GM21390 (cell line): ENCODE results near the gene IL18.
"Not testable (repeated sequence)": the region's sequence is repeated elsewhere in the genome, so short reads cannot be mapped to it uniquely, and the experiment has no call there.

Source experiments
- ATAC-seq: cut with Tn5 transposase; IDR thresholded peaks from one replicate; pipeline ENCODE4 v1.9.1; 2021; ENCODE audit not compliant: unreplicated experiment

IL18 gene

DNA sequence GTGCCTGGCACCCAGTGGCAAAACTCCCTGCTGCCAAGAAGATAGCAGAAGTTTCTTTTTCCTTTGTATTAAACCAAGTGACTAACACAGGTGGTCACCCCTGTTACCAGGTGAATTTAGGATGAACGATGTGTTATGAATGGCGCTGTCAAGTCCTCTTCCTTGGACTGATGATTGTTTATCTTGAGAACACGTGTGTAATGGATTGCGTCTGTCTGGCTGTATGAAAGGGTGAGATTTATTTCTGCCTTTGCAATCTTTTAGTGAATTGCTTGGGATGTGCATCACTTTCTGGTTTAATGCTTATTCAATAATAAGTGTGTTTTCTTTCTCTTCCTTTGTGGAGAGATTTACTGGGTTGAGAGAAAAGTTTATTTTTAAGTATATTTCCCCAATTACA is 40.8 kb downstream of the IL18 start:
- ATAC-seq, result no peak

DNA sequence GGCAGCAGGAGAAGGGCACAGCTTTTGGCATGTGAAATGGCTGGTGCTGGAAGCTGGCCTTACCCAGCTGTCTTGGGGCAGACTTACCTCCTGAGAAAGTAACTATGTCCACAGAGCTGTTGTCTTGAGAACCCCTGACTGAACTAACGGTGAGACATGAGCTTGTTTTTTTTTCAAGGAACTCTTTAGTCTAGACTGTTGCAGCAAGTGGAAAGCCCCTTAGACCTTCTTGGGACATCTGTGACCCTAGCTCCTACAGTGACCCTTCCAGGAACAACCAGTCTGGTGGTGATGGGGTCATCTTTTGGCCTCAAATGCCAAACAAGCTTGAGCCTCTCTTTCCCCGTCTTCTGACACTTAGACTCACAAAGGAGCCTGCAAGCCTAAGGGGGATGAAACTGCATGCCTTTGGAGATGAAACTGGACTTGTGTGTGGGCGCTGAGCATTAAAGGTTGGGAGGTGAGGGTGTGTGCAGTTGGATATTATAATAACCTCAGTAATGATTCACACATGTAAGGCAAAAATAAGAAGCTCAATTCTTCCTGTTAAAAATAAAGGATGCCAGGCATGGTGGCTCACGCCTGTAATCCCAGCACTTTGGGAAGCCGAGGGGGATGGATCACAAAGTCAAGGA is 41.8 kb downstream of the IL18 start:
- ATAC-seq, result no peak

DNA sequence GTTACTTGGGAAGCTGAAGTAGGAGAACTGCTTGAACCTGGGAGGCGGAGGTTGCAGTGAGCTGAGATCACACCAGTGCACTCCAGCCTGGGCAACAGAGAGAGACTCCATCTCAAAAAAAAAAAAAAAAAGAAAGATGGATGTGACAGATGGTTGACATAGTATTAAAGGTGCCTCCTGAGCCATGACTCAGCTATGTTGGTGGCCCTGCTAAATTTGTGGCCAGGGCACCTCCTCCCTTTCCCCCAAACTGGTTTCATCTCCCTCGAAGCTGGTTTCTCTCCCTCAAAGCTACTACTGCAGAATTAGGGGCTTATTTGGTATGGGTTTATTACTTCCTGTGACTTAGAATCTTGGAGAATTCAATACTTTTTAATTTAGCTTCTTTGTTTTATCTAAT is 45.7 kb downstream of the IL18 start:
- no peak for ATAC-seq

DNA sequence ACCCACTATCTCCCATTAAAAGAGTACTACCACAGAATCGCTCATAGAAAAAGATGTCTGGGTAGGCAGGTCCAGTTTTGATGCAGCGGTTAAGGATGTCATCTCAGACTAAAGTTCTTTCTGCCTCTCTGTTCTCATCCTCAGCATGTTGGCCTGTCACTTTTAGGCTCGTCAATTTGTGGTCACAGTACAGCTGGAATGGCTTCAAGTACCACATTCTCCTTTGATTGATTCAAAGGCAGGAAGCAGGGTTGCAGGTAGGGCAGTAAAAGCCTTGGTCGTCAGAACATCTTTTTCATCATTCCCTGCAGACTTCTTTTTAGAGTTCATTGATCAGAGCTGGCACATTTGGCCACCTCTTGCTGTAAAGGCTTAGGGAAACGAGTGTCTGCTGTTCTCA is 48.5 kb downstream of the IL18 start:
- no peak for ATAC-seq

DNA sequence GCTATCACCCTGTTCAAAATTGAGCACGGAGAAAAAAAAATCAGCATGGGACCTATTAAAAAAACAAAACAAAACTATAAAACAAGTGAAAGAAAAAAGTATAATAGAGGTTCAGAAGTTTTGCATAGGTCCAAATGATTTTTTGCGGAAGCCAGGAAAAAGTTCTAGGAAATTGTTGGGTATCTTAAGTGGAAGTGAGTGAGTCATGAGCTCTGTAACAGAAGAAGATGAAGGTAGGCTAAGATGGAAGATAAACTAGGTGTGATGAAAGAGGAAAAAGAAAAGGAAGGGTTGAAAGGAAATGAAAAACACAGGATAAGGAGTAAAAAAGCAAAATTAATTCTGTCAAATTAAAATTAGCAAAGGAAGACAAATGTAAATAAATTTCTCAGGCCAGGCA is 49.4 kb downstream of the IL18 start:
- no peak for ATAC-seq

DNA sequence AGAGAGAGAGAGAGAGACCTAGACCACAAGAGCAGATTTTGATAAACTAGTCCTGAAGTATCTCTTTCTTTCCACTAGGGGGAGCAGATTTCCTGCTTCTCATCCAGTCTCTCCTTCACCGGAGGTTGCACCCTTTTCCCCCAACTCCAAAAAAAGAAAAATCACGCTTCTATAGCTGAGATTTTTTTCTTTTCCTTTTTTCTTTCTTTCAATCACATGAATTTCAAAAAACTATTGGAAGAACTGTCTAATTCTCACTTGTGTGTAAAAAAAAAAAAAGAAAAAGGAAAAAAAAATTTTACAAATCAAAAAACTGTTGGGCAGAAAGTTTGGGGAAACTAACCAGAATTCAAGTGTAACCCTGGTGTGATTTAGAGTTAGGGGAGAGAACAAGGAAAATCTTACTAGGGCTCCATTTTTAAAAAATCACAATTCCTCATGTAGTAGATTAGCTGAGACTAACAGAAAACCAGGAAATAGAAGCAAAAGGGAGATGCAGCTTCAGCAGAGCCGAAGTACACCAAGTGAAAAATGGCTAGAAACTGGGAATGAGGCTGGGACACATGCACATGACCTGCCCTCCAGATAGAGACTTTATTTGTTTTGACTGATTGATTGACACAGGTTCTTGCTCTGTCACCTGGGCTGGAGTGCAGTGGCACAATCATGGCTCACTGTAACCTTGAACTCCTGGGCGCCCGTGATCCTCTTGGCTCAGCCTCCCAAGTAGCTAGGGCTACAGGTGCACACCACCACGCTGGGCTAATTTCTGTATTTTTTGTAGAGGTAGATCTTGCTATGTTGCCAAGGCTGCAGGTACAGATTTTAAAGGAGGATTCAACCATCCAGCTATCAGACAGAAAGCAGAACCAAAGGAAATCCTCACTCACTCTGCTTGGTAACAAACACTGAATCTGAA is 50.1 kb downstream of the IL18 start:
- ATAC-seq, result no peak

DNA sequence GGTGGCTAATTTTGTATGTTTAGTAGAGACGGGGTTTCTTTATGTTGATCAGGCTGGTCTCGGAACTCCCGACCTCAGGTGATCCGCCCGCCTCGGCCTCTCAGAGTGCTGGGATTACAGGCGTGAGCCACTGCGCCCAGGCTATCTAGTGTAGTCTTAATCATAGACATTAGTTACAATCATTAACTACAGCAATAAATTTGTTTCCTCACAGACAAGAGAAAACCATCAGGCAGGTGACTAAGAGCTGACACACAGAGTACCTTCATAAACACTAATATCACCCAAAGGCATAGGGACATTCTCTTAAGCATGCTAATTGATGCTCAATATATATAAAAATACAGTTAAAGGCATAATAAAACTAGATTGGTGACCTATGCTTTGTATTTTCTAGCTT is 57.8 kb downstream of the IL18 start:
- ATAC-seq, result no peak

DNA sequence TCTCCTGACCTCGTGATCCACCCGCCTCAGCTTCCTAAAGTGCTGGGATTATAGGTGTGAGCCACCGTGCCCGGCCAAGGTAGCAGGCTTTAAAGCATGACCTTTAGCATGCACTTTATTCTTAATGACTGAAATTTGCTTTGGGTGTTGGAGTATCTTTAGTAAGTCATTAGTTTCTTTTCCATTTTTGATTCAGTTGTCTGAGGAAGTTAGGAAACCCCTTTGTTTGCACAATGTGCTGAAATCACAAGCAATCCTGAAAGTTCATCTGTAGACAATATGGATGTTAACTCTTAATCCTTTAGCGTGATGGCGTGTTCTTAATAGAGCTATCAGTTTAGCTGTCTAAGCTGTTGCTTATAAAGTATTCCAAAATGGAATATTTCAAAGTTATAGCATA is 60.4 kb downstream of the IL18 start:
- no peak for ATAC-seq

DNA sequence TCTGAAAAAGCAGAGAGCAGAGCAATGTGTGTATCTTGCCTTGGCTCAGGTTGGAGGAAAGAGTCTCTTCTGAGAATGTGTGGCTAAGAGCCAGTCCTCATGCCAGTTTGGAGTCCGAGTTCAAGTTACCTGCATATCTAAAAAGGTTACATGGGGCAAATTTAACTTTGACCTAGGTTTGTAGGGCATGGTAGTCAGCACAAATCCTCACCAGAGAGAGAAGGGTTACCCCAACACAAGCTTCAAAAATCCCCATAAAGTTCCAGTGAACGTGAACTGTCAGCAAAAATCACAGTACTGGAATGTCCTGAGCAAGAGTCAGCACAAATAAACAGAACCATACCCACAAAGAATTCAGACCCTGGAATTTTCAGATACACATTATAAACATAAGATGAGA is 63.4 kb downstream of the IL18 start:
- no peak for ATAC-seq

DNA sequence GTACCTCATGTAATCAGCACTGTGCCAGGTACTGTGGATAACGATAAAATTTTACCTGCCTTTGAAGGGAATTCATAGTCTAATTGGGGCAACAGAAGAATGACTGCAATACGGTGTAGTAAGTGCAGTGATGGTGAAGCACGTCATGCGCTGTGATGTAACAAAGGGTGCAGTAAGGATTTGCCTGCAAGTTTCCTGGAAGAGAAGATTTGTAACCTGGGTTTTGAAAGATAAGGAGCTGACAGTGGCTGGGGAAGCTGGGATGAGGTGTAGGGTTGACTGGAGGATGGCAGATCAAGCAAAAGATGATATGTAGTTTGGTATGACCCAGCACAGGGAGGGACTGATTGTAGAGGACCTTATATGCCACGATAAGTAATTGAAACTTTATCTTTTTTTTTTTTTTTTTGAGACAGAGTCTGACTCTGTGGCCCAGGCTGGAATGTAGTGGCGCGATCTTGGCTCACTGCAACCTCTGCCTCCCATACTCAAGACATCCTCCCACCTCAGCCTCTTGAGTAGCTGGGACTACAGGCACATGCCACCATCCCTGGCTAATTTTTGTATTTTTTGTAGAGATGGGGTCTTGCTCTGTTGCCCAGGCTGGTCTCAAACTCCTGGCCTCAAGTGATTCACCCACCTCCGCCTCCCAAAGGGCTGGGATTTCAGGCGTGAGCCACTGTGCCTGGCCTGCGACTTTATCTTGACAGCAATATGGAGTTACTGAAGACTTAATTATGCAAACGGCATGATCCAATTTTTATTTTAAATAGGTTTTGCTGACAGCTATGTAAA is 66.0 kb downstream of the IL18 start:
- ATAC-seq, result no peak

DNA sequence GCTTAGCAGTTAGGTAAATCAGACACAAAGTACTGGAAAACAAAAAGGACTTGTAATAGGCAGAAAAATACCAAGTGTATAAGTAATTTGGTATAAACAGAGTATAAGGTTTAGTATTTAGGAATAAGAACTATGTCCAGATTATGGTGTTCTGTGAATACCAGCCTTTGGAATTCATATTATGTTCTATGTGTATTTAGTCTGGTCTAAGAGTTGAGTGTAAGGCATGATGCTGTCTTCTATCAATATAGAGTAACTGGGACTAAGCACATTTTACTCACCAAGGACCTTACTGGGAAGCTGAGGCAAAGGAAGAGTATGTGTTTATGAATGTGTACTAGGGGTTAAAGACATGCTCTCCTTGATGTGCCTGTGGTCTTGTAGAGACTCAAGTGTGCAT is 67.7 kb downstream of the IL18 start:
- no peak for ATAC-seq

DNA sequence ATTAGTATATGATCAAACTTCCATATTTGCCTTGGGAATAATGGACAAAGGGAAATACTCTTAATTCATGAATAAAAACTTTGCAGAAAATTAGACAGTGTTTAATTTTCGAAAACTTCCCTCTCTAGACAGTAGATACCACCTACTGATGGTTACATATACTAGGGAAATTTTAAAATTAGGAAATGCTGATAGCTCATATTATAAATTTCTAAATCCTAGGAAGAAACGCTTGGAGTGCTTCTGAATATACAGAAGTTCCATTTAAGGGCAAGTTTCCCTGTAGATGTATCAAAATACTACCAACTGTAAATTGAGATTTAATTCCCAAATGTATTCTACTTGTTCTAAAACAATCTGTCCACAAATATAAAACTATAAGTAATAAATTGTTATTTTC is 68.6 kb downstream of the IL18 start:
- not testable (repeated sequence) for ATAC-seq
